Mesothelial cell of epicardium (in vitro differentiated cells): ENCODE results near the gene AXL. TPM values are rescaled to one million over a fixed set of nuclear protein-coding genes. Genes with fewer than 3 reads are reported as not detected.

ENCODE experiments used
- DNase-seq, 2 experiments: peaks; one replicate each; pipeline ENCODE4 v3.0.0; 2021; ENCODE audit warnings: low spot score in 2 of 2; ENCODE audit not compliant: unreplicated experiment in 2 of 2
- H3K27ac Mint-ChIP-seq: 2 replicates; pipeline ENCODE4 v1.8.0; 2021; ENCODE audit warnings: mixed read lengths
- H3K27me3 Mint-ChIP-seq: 2 replicates; pipeline ENCODE4 v1.8.0; 2021; ENCODE audit warnings: low read depth, mixed read lengths
- H3K36me3 Mint-ChIP-seq: 2 replicates; pipeline ENCODE4 v1.8.0; 2021; ENCODE audit warnings: mixed read lengths
- H3K4me1 Mint-ChIP-seq: 2 replicates; pipeline ENCODE4 v1.8.0; 2021; ENCODE audit warnings: mixed read lengths
- H3K4me3 Mint-ChIP-seq: 2 replicates; pipeline ENCODE4 v1.8.0; 2021; ENCODE audit warnings: mild to moderate bottlenecking, moderate library complexity, mixed read lengths
- H3K9me3 Mint-ChIP-seq: 2 replicates; pipeline ENCODE4 v1.8.0; 2021; ENCODE audit warnings: mixed read lengths
- CTCF ChIP-seq: fragments of 200-600 bp; sonication (generic); IDR thresholded peaks from one replicate; pipeline ENCODE4 v1.5.0; 2021; ENCODE audit warnings: antibody characterized with exemption; ENCODE audit not compliant: unreplicated experiment
- total RNA-seq: library from RNA; stranded (reverse); gene quantifications from 3 replicates; pipeline ENCODE4 v1.2.1, GENCODE V29; 2021

AXL gene
- total RNA-seq, 1 donor from 2014 or later, result 60.0 TPM

- Mint-ChIP-seq H3K9me3 (no peaks in the 10 kb centered on the region), H3K27ac (no peak overlapping the region), H3K36me3 (peaks cover 37% of the 10 kb centered on the region), H3K27me3 (no peaks in the 10 kb centered on the region), H3K4me1 (no peaks in the 10 kb centered on the region), H3K4me3 (no peak overlapping the region)
- no peak for TF ChIP-seq CTCF
- no peak for DNase-seq
These were observed 26.8 kb downstream of the AXL start for GRCh38 chr19:41245843-41246242.

DNA sequence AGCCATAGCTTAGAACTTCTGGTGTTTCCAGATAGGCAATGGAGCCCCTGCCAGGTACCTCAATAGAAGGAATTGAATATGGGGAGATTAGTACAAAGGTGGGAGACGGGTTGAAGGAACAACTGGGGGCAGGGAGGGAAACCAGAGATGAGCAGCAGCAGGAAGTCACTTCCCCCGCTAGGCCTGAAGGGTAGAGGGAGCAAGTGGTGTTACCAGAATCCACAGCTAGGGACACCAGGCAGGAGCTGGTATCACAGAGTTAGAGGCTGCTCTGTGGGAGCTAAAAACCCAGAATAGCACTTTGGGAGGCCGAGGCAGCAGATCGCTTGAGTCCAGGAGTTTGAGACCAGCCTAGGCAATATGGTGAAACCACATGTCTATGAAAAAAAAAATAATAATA lies 29.9 kb downstream of the AXL start:
- no peaks in the 10 kb centered on the region for H3K4me1 Mint-ChIP-seq
- H3K4me3 Mint-ChIP-seq, result no peak overlapping the region

GRCh38 chr19:41249707-41250423 lies 30.8 kb downstream of the AXL start:
- Mint-ChIP-seq H3K4me1 (no peaks in the 10 kb centered on the region), H3K36me3 (peaks cover 50% of the 10 kb centered on the region), H3K27me3 (no peaks in the 10 kb centered on the region), H3K27ac (no peak overlapping the region), H3K4me3 (no peak overlapping the region), H3K9me3 (no peaks in the 10 kb centered on the region)
- no peak for DNase-seq
- no peak for TF ChIP-seq CTCF

More for the DNA sequence above, 29.9 kb downstream of the AXL start:
- no peak for TF ChIP-seq CTCF
- DNase-seq, result no peak
- H3K27ac Mint-ChIP-seq, result no peak overlapping the region
- H3K27me3 Mint-ChIP-seq, result no peaks in the 10 kb centered on the region
- peaks cover 52% of the 10 kb centered on the region for H3K36me3 Mint-ChIP-seq
- no peaks in the 10 kb centered on the region for H3K9me3 Mint-ChIP-seq

DNA sequence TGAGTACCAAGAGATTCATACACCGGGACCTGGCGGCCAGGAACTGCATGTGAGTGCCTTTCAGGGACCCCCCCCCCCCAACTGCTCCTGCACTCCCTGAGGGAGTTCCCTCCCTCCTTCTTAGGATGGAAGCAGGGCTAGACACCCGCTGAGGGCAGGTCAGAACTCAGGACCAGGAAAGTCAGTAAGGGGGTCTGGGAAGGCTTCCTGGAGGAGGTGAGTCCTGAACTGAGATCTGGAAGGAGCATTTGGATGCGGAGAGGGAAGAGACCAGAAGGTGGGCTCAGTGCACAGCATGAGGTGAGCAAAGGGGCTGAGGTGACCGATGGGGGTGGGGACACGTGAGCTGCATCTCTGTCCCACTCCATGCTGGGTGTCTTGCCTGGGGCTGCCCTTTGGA lies 34.6 kb downstream of the AXL start:
- H3K27ac Mint-ChIP-seq, result no peak overlapping the region
- no peaks in the 10 kb centered on the region for H3K9me3 Mint-ChIP-seq
- no peak for DNase-seq
- no peak overlapping the region for H3K4me3 Mint-ChIP-seq
- H3K27me3 Mint-ChIP-seq, result no peaks in the 10 kb centered on the region
- H3K36me3 Mint-ChIP-seq, result peaks cover 52% of the 10 kb centered on the region
- TF ChIP-seq CTCF, result no peak
- H3K4me1 Mint-ChIP-seq, result no peaks in the 10 kb centered on the region

DNA sequence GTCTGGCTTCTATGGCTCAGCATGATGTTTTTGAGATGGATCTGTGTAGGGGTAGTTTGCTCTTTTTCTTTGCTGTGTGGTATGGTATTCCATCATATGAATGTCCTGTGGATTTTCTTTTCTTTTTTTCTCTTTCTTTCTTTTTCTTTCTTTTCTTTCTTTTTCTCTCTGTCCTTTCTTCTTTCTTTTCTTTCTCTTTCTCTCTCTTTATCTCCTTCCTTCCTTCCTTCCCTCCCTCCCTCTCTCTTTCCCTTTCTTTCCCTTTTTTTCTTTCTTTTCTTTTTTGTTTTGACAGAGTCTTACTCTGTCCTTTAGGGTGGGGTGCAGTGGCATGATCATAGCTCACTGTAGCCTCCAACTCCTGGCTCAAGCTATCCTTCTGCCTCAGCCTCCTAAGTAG lies 36.1 kb downstream of the AXL start:
- no peak overlapping the region for H3K4me3 Mint-ChIP-seq
- H3K4me1 Mint-ChIP-seq, result no peaks in the 10 kb centered on the region
- peaks cover 58% of the 10 kb centered on the region for H3K36me3 Mint-ChIP-seq
- no peak overlapping the region for H3K27ac Mint-ChIP-seq
- no peak for DNase-seq
- no peak for TF ChIP-seq CTCF
- H3K27me3 Mint-ChIP-seq, result no peaks in the 10 kb centered on the region
- H3K9me3 Mint-ChIP-seq, result no peaks in the 10 kb centered on the region
